Stomach (tissue), 4 donors: ENCODE data around the gene CPED1.

Source experiments
- CTCF ChIP-seq, 7 experiments: fragments of 450-650 bp in 4 of 7; fragments of 200-600 bp in 3 of 7; sonication (generic) in 3 of 7; IDR thresholded peaks; one replicate each; pipeline ENCODE4 v1.5.1; 2016 to 2019; ENCODE audit warnings: antibody characterized with exemption in 7 of 7, control low read depth in 2 of 7, mild to moderate bottlenecking in 1 of 7
- POLR2A ChIP-seq, 4 donors: fragments of 450-650 bp; IDR thresholded peaks; one replicate each; pipeline ENCODE4 v1.6.1; 2016; ENCODE audit warnings: antibody characterized with exemption in 4 of 4, control low read depth in 2 of 4, mild to moderate bottlenecking in 1 of 4, moderate library complexity in 1 of 4

GRCh38 chr7:121322460-121322859, 333.9 kb downstream of the CPED1 start:
- no peak for TF ChIP-seq POLR2A (IDR thresholded peaks at IDR 0.05)
- no peak for TF ChIP-seq CTCF (IDR thresholded peaks at IDR 0.05)
